SK-N-DZ (cell line): Measurements from ENCODE around the gene NRGN.
"Not testable (repeated sequence)": the region's sequence is repeated elsewhere in the genome, so short reads cannot be mapped to it uniquely, and the experiment has no call there.

ENCODE experiments used
- DNase-seq: peaks from one replicate; pipeline ENCODE4 v3.0.0-alpha.2; 2015; ENCODE audit warnings: low spot score

Gene NRGN

GRCh38 chr11:124757320-124757719 lies 17.6 kb downstream of the NRGN start:
- no peak for DNase-seq

GRCh38 chr11:124758355-124759265 lies 18.9 kb downstream of the NRGN start:
- peak; percentile 73 for DNase-seq

DNA sequence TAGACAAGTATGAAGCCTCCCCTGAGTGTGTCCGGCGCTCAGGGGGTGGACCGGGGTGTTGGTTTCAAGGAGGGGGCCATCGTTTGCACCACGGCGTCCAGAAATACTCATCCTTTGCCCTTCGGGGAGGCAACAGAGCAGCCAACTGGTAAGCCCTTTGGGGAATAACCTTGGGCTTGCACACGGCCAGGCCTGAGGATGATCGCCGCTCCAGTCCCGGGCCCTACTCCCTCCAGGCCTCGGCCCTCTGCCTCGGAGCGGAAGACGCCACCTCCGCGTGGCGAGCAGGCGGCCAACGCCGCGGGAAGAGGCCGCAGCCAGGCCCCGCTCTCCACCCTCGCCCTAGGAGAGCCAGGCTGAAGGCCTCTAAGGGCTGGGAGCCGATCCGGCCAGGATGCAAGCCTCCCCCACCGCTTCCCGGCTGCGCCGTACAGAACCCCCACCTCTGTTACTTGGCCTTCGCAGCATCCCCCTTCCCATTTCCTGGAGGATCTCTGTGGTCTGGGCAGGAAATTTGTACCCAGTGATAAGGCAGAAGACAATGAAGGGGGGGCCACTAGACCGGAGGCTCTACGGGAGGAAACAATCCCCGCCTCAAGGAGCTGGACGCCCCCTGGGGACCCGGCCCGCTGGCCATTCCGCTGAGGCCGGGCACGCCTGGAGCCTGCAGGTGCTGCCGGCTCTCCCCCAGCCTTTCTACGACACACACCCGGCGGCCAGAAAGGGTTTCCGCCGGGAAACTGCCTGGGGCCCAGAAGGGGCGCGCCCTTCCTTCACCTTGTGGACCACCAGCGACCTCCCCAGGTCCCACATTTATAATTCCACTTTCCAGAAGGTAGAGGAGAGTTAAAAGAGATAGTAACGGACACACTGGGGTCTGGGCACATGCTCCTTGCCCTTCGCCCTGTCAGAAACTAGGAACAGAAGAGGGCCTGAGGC lies 19.8 kb downstream of the NRGN start:
- DNase-seq = no peak

DNA sequence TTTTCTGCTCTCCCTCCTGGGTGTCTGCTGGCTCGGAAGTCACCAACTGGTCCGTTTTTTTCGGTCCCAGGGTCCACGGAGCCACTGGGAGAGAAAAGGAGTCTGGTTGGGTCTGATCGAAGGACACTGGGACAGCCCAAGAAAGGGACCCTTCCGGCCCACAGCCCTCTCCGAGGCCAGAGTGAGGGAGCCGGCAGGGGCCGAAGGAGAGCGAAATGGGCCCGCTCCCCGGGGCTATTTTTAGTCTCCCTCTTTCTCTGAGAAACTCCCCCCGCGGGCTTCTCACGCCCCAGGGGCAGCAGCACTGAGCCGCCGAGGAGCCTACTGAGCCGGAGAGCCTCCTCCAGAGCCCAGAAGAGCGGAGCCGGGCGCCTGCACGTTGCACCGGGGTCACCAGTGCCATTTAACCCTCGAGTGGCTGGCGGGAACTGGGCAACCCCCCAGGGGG lies 20.5 kb downstream of the NRGN start:
- DNase-seq = no peak

DNA sequence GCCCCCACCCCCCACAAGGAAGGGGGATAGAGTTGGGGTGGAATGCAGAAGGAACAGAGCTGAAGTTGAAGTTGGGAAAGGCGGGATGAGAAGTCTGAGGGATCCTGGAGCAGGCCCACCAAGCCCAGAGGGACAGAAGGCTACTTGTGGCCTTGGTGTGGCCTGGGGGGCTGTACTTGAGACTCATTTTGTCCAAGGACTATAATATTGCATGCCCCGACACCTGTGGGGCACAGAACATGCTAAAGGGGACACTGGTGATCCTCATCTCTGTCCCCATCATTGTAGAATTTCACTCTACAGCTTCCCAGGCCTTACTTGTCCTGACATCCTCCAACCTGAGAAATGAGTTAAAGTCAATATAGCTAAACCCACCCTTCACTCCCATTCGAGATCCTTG lies 21.1 kb downstream of the NRGN start:
- DNase-seq = no peak

DNA sequence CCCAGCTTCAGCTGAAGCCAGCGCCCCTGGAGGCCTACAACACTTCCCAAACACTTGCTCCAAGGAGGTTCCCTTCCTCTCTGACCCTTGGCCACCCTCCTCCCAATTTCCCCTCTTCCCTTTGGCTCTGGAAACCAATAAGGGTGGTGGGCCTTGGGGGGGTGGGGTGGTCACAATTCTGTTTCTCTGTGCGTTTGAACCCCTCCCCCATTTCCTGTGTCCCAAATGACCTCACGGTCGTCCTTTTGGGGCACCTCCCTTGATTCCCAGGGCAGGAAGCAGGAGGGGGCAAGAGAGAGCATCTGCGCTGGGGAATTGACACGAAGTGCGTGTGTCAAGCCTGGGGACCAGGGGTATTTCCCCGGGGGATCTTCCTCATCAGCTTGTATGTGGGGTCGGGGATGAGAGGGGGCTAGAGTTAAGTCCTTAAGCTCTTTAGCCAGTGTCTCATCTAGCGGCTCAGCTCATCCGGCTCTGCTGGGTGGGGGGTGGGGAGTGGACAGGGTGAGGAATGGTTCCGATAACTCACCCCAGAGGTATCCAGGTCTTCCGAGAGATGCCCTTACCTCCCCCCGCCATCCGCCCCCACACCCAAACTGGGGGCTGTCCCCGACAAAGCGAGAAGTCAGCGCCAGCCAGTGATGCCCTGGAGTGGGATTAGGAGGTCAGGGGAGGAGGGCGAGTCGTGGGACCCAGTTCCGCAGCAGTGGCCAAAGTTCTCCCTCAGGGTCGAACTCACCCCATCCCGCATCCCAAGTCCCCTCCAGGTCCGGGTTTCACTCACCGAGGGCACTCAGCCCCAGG lies 21.8 kb downstream of the NRGN start:
- no peak for DNase-seq

DNA sequence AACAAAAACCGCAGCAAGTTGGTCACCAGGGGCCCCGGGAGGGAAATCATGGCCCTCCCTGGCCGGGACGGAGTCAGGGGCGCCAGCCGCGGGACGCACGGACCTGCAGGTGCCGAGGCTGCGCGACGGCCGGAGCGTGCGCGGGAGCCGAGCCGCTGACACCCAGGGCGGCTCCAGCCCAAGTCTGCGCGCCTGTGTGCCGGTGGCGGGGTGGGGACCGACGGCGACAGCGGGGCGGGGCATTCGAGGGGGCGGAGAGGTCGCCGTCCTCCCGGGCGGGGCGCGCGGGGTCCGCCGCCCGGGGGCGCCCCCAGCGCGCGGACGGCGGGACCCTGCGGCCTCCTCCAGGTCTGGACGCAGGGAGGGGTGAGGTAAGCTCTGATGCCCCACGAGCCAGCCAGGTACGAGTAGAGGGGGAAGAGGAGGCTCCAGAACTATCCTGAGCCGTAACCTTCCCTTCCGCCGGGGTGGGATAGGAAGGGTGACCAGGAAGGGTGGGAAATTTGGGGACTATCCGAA lies 22.4 kb downstream of the NRGN start, which contains the start of gene ESAM:
Gene ESAM (minus strand): TSS at position 186 of the 519 bp plus-strand sequence. CDS start 136 bp downstream, at position 50.
- no peak for DNase-seq

DNA sequence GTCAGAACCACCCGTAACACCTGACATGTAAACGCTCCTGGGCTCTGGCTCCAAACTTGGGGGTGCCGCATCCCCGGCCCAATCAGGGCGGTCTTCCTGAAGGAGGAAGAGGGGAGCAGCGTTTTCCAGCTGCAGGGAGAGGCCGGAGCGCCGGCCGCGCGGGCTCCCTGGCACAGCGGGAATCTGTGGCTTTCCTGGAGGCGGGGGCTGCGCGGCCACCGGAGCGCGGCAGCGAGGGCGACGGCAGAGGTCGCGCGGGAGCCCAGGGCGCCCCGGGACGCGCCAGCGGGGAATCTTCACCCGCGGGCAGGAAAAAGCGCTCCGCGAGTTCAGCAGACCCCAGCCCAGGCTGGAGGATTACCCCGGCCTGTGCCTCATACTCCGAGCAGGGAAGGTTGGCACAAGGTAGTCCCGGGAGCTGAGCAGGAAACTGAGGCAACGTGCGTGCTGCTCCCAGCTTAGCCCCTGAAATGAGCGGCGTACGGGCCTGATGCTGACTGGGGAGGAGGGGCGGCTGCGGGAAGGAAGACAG lies 22.9 kb downstream of the NRGN start:
- DNase-seq = no peak

DNA sequence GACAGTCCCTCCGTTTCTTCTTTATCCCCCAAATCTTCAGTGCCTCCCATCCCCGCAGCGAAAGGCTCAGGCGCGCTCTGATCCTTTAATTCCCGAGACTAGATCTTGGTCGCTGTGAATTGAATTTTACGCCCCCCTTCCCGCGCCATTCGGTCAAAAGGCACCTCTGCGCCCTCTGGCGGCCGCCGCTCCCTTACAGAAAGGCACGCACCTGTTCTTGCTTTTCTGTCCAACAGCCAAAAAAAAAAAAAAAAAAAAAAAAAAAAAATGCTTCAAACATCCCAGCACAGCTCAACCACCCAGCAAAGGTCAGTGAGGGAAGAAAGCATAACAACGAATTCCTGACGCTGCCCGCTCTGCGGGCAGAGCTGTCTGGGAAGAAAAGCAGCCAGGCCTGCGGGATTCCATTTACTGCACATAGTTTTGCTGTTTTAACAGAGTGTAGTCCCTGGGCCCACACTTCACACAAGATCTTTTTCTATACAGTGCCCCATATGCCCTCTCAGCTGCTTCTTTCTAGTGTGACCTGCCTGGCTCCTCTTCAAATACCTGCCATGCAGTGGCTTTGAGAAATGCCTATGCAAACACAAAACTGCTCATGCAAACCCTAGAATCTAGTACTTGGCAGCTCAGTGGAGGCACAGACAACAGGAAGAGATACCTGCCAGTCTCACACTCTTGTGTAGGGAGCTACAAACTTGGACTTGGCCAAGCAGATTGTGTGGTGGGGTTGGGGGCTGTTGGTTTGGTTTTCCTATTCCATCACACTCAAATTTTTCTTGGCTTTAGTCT lies 23.6 kb downstream of the NRGN start:
- peak; percentile 37 for DNase-seq

GRCh38 chr11:124766156-124766555 lies 26.4 kb downstream of the NRGN start:
- no peak for DNase-seq

GRCh38 chr11:124768914-124769313 lies 29.2 kb downstream of the NRGN start:
- no peak for DNase-seq

DNA sequence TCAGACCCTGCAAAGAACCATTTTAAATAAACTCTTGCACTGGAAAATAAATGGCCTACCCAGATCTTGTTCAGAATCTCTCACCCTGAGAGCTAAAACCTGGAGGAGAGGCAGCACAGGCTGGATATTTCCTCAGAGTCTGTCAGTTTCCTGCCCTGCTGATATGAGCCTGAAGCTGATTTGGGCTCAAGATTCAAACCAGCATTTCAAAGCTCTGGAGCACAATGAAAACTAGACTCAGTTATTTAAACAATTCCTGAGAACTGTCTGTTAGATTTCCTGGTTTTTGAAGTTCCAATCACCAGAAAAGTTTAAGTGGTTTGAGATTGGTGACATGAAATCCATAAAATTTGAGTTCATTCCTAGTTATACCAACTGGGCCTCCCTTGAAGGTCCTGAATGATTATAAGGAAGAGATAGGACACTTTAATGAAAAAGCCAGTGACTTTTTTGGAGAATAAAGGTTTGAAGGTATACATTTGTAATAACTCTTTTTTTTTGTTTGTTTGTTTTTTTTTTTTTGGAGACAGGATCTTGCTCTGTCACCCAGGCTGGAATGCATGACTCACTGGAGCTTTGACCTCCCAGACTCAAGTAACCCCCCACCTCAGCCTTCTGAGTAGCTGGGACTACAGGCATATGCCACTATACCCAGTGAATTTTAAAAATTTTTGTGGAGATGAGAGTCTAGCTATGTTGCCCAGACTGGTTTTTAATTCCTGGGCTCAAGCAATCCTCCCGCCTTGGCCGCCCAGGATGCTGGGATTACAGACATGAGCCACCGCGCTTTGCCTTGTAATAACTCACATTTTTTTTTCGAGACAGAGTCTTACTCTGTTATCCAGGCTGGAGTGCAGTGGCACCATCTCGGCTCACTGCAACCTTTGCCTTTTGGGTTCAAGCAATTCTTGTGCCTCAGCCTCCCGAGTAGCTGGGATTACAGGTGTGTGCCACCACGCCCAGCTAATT lies 30.3 kb downstream of the NRGN start:
- DNase-seq = no peak

GRCh38 chr11:124770959-124771358 lies 31.2 kb downstream of the NRGN start:
- not testable (repeated sequence) for DNase-seq

- DNase-seq = no peak
Measured at GRCh38 chr11:124776865-124777645, 37.3 kb downstream of the NRGN start.

DNA sequence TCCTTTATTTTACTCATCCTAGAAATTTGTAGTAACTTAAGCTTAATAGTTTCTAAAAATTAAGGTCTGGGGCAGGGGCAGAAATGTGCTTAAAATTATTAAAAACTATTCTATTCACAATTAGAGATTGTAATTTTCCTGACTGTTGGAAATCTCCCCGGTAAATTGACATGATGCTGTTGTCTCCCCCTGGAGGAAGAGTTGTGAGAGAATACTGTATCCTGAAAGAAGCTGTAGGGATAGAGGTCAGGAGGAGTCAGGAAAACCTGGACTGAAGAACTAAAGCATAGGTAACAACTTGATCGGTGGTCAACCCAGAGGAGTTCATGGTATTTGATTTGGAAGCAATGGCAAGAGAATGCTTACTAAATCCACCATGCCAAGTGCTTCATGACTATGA lies 38.5 kb downstream of the NRGN start:
- DNase-seq = no peak

DNA sequence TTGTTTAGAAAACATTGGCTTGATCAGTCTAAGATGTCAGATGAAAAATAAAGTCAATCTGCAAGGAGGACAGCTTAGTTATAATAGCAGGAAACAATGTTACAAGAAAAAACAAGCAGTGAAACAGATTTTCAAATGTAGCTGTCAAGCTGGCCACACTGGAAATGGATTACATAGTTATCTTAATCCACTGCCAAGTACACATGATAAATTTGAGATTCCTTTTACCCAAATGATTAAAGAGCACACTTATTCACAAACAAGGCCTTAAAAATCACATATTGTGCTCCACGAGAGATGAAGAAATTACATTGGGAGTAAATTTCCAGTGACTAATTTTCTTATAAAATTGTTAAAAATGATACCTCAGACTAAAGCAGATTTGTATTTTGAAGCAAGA lies 39.8 kb downstream of the NRGN start:
- DNase-seq = no peak

GRCh38 chr11:124783002-124783401 lies 43.3 kb downstream of the NRGN start:
- DNase-seq = no peak

- no peak for DNase-seq
Measured at GRCh38 chr11:124784051-124784450, 44.3 kb downstream of the NRGN start.
